ENCODE results near the gene ZDHHC14. TPM values are rescaled to one million over a fixed set of nuclear protein-coding genes. Genes with fewer than 3 reads are reported as not detected.

ZDHHC14 gene
- polyA plus RNA-seq, 1 donor (not counting 4 experiments of a cell fraction or from before 2014, with no cell fraction given): 6.4 TPM

DNA sequence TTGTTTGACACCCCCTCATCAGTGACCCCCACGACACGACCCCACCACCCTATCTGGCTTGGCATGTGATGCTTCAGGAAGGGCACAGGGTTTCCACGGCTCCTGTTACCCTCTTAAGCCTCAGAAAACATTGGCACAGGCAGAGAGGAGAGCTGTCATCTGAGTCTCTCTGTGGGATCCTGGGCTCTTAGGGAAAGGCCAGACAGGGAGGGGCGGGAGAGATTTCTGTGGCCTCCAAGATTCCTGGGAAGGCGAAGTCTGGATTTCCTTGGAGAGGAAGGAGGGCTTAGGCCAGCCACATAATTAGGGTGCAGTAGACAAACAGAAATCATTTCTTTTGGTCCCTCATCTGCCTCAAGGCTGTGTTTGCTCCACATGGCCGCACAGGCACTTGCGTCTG, 250.4 kb downstream of the ZDHHC14 start:
- H3K4me2 ChIP-seq (ENCODE audit: control insufficient read depth, extremely low read depth, insufficient read depth, low read depth, low read length): no peak overlapping the region
- no peaks in the 10 kb centered on the region for H3K79me2 ChIP-seq (ENCODE audit: control insufficient read depth, insufficient read depth, low read length)
- H2AFZ ChIP-seq (ENCODE audit: control insufficient read depth, low read length): no peak overlapping the region
- FAIRE-seq: no peak
- H3K4me3 ChIP-seq (ENCODE audit: control insufficient read depth in 2 of 3, extremely low read depth in 1 of 3, insufficient read depth in 2 of 3, low read depth in 1 of 3, low read length in 3 of 3): no peak overlapping the region
- H3K9ac ChIP-seq (ENCODE audit: control insufficient read depth, extremely low read depth, insufficient read depth, low read length): no peak overlapping the region
- DNase-seq (ENCODE audit: low read depth, low spot score): no peak
- no peak overlapping the region for H3K27ac ChIP-seq (ENCODE audit: control insufficient read depth, insufficient read depth, low read length)
- H3K27me3 ChIP-seq (ENCODE audit: control insufficient read depth, extremely low read depth, insufficient read depth, low read length): no peaks in the 10 kb centered on the region
- no peaks in the 10 kb centered on the region for H4K20me1 ChIP-seq (ENCODE audit: control insufficient read depth, extremely low read depth, insufficient read depth, low read length)
- H3K9me1 ChIP-seq (ENCODE audit: control insufficient read depth, extremely low read depth, insufficient read depth, low read length): no peaks in the 10 kb centered on the region
- H3K9me3 ChIP-seq (ENCODE audit: control insufficient read depth, low read depth, low read length): no peaks in the 10 kb centered on the region
- H3K4me1 ChIP-seq (ENCODE audit: control insufficient read depth, extremely low read depth, insufficient read depth, low read length): no peaks in the 10 kb centered on the region
- TF ChIP-seq, protein P1, sequence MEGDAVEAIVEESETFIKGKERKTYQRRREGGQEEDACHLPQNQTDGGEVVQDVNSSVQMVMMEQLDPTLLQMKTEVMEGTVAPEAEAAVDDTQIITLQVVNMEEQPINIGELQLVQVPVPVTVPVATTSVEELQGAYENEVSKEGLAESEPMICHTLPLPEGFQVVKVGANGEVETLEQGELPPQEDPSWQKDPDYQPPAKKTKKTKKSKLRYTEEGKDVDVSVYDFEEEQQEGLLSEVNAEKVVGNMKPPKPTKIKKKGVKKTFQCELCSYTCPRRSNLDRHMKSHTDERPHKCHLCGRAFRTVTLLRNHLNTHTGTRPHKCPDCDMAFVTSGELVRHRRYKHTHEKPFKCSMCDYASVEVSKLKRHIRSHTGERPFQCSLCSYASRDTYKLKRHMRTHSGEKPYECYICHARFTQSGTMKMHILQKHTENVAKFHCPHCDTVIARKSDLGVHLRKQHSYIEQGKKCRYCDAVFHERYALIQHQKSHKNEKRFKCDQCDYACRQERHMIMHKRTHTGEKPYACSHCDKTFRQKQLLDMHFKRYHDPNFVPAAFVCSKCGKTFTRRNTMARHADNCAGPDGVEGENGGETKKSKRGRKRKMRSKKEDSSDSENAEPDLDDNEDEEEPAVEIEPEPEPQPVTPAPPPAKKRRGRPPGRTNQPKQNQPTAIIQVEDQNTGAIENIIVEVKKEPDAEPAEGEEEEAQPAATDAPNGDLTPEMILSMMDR (optimal IDR thresholded peaks at IDR 0.05 in 1 of 3, IDR thresholded peaks at IDR 0.05 in 1 of 3, conservative IDR thresholded peaks at IDR 0.05 in 1 of 3; ENCODE audit: extremely low read depth in 1 of 3, insufficient read depth in 2 of 3, low read length in 3 of 3): no peak
- TF ChIP-seq EZH2 (IDR thresholded peaks at IDR 0.05; ENCODE audit: low read length): no peak
- H3K36me3 ChIP-seq (ENCODE audit: control insufficient read depth in 2 of 2, extremely low read depth in 1 of 2, insufficient read depth in 2 of 2, low read length in 2 of 2): no peaks in the 10 kb centered on the region
- dilution Hi-C loops (cut with MboI; ENCODE audit: extremely low pct_ligation_motif_present, low sequenced_read_pairs): no loop called here

DNA sequence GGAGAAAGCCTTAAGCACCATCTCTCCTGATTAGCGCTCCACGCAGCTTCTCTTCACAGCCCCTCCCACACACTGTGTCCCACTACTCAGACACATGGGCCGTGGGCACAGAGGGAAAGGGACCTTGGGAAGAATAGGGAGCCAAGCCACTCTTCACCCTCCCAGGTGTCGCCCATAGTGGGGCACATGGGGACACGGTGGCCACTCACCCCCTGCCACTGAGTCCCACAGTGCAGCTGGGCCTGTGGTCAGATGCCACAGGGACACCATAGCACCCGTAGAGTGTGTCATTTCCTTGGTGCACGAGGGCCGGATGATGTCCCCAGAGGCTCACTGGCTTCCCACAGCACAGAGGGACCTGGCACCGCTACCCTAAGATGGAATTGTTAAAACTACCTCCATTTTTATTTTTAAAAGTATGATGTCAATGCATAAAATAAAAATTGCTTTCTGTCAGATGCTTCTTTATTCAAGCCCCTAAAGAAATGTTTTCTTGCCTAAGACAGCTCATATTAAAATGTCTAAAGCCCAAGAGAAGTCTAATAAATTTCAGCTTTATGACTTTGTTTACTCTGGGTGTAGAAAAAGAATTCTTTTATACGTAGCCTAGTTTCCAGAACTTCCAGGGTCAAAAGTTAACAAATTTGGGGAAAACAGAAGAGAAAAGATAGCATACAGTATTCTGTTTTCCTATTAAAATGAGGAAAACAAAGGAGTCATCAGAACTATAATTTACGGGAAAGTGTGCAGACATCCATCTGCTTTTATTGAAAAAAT, 251.0 kb downstream of the ZDHHC14 start:
- H3K36me3 ChIP-seq (ENCODE audit: control insufficient read depth in 2 of 2, extremely low read depth in 1 of 2, insufficient read depth in 2 of 2, low read length in 2 of 2): no peaks in the 10 kb centered on the region
- TF ChIP-seq, protein P1 (optimal IDR thresholded peaks at IDR 0.05 in 1 of 3, IDR thresholded peaks at IDR 0.05 in 1 of 3, conservative IDR thresholded peaks at IDR 0.05 in 1 of 3; ENCODE audit: extremely low read depth in 1 of 3, insufficient read depth in 2 of 3, low read length in 3 of 3): no peak
- no peak for TF ChIP-seq EZH2 (IDR thresholded peaks at IDR 0.05; ENCODE audit: low read length)
- dilution Hi-C loops (cut with MboI; ENCODE audit: extremely low pct_ligation_motif_present, low sequenced_read_pairs): no loop called here
- no peaks in the 10 kb centered on the region for H3K79me2 ChIP-seq (ENCODE audit: control insufficient read depth, insufficient read depth, low read length)
- no peak overlapping the region for H2AFZ ChIP-seq (ENCODE audit: control insufficient read depth, low read length)
- no peak overlapping the region for H3K4me2 ChIP-seq (ENCODE audit: control insufficient read depth, extremely low read depth, insufficient read depth, low read depth, low read length)
- H3K4me3 ChIP-seq (ENCODE audit: control insufficient read depth in 2 of 3, extremely low read depth in 1 of 3, insufficient read depth in 2 of 3, low read depth in 1 of 3, low read length in 3 of 3): no peak overlapping the region
- no peak overlapping the region for H3K27ac ChIP-seq (ENCODE audit: control insufficient read depth, insufficient read depth, low read length)
- FAIRE-seq (no peak), DNase-seq (ENCODE audit: low read depth, low spot score) (no peak)
- H3K9ac ChIP-seq (ENCODE audit: control insufficient read depth, extremely low read depth, insufficient read depth, low read length): no peak overlapping the region
- no peaks in the 10 kb centered on the region for H3K4me1 ChIP-seq (ENCODE audit: control insufficient read depth, extremely low read depth, insufficient read depth, low read length)
- H3K9me1 ChIP-seq (ENCODE audit: control insufficient read depth, extremely low read depth, insufficient read depth, low read length): no peaks in the 10 kb centered on the region
- H3K9me3 ChIP-seq (ENCODE audit: control insufficient read depth, low read depth, low read length): no peaks in the 10 kb centered on the region
- H4K20me1 ChIP-seq (ENCODE audit: control insufficient read depth, extremely low read depth, insufficient read depth, low read length): no peaks in the 10 kb centered on the region
- no peaks in the 10 kb centered on the region for H3K27me3 ChIP-seq (ENCODE audit: control insufficient read depth, extremely low read depth, insufficient read depth, low read length)
